ENCODE results near the gene COL5A1. TPM values are rescaled to one million over a fixed set of nuclear protein-coding genes. Genes with fewer than 3 reads are reported as not detected.

The COL5A1 gene
- total and polyA plus RNA-seq, 2 donors (not counting 1 experiment from before 2014, with no cell fraction given) = 72.8 to 109 TPM

DNA sequence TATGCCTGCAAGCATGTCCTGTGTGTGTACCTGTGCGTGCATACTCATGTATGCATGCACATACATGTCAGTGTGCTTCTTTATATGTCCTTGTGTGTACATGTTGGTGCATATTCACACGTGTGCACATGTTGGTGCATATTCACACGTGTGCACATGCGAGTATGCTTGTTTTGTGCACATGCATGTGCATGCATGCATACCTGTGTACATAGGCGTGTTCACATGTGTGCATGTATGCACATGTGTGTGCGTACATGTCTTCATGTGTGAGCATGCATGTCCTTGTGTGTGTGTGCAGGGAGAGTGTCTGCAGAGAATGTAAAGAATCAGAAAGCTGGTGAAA lies 166.8 kb downstream of the COL5A1 start:
- Histone ChIP-seq H3K9ac (ENCODE audit: insufficient read depth, low read length) (no peak overlapping the region), H3K27me3 (ENCODE audit: control insufficient read depth, insufficient read depth, low read length) (no peaks in the 10 kb centered on the region), H3K4me1 (ENCODE audit: control insufficient read depth, extremely low read depth, insufficient read depth, low read length) (peaks cover 7% of the 10 kb centered on the region), H3K27ac (ENCODE audit: insufficient read depth, low read length) (no peak overlapping the region), H3K4me3 (replicated peaks in 1 of 4; ENCODE audit: control extremely low read depth in 1 of 4, insufficient read depth in 1 of 4, low read depth in 3 of 4, low read length in 4 of 4) (no peak overlapping the region), H3K79me2 (ENCODE audit: control insufficient read depth, insufficient read depth, low read length) (no peaks in the 10 kb centered on the region), H3K4me2 (ENCODE audit: extremely low read depth, insufficient read depth, low read length) (no peak overlapping the region), H4K20me1 (ENCODE audit: control insufficient read depth, extremely low read depth, insufficient read depth, low read length) (no peaks in the 10 kb centered on the region), H3K9me3 (ENCODE audit: control insufficient read depth, insufficient read depth, low read depth, low read length) (no peaks in the 10 kb centered on the region), H3K36me3 (ENCODE audit: control insufficient read depth, insufficient read depth, low read length) (peaks cover 35% of the 10 kb centered on the region), H2AFZ (ENCODE audit: low read length) (no peak overlapping the region)
- DNase-seq (ENCODE audit: low read depth in 2 of 2) = no peak
- TF ChIP-seq EZH2 (IDR thresholded peaks at IDR 0.05; ENCODE audit: low read length, missing control alignments) = no peak
- TF ChIP-seq, protein P1, sequence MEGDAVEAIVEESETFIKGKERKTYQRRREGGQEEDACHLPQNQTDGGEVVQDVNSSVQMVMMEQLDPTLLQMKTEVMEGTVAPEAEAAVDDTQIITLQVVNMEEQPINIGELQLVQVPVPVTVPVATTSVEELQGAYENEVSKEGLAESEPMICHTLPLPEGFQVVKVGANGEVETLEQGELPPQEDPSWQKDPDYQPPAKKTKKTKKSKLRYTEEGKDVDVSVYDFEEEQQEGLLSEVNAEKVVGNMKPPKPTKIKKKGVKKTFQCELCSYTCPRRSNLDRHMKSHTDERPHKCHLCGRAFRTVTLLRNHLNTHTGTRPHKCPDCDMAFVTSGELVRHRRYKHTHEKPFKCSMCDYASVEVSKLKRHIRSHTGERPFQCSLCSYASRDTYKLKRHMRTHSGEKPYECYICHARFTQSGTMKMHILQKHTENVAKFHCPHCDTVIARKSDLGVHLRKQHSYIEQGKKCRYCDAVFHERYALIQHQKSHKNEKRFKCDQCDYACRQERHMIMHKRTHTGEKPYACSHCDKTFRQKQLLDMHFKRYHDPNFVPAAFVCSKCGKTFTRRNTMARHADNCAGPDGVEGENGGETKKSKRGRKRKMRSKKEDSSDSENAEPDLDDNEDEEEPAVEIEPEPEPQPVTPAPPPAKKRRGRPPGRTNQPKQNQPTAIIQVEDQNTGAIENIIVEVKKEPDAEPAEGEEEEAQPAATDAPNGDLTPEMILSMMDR (conservative IDR thresholded peaks at IDR 0.05 in 1 of 2, IDR thresholded peaks at IDR 0.05 in 1 of 2; ENCODE audit: low read depth in 1 of 2, low read length in 2 of 2) = no peak

DNA sequence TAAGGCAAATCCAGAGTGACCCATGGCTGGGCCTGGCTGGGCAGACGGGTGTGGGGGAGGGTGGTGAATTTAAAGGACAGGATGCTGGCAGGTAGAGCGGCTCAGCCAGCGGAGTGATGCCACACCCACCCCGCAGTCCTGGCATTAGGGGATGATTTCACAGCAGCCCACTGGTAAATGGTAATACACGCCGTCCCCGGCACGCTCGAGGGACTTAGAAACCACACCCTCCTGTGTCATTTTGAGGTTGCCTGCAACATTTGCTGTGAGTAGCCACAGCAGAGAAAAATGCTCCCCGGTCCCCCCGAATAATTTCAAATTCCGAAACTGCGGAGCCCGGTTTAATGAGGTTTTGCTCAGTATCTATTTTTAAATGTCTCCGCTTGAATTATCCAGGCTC lies 167.7 kb downstream of the COL5A1 start:
- H3K27me3 ChIP-seq (ENCODE audit: control insufficient read depth, insufficient read depth, low read length) = no peaks in the 10 kb centered on the region
- peaks cover 7% of the 10 kb centered on the region for H3K4me1 ChIP-seq (ENCODE audit: control insufficient read depth, extremely low read depth, insufficient read depth, low read length)
- TF ChIP-seq EZH2 (IDR thresholded peaks at IDR 0.05; ENCODE audit: low read length, missing control alignments) = no peak
- TF ChIP-seq, protein P1 (conservative IDR thresholded peaks at IDR 0.05 in 1 of 2, IDR thresholded peaks at IDR 0.05 in 1 of 2; ENCODE audit: low read depth in 1 of 2, low read length in 2 of 2) = no peak
- H3K79me2 ChIP-seq (ENCODE audit: control insufficient read depth, insufficient read depth, low read length) = no peaks in the 10 kb centered on the region
- no peaks in the 10 kb centered on the region for H3K9me3 ChIP-seq (ENCODE audit: control insufficient read depth, insufficient read depth, low read depth, low read length)
- H3K36me3 ChIP-seq (ENCODE audit: control insufficient read depth, insufficient read depth, low read length) = peaks cover 41% of the 10 kb centered on the region
- H2AFZ ChIP-seq (ENCODE audit: low read length) = no peak overlapping the region
- H3K4me2 ChIP-seq (ENCODE audit: extremely low read depth, insufficient read depth, low read length) = no peak overlapping the region
- DNase-seq (ENCODE audit: low read depth in 2 of 2) = no peak
- H3K27ac ChIP-seq (ENCODE audit: insufficient read depth, low read length) = no peak overlapping the region
- no peak overlapping the region for H3K4me3 ChIP-seq (replicated peaks in 1 of 4; ENCODE audit: control extremely low read depth in 1 of 4, insufficient read depth in 1 of 4, low read depth in 3 of 4, low read length in 4 of 4)
- no peaks in the 10 kb centered on the region for H4K20me1 ChIP-seq (ENCODE audit: control insufficient read depth, extremely low read depth, insufficient read depth, low read length)
- H3K9ac ChIP-seq (ENCODE audit: insufficient read depth, low read length) = no peak overlapping the region

DNA sequence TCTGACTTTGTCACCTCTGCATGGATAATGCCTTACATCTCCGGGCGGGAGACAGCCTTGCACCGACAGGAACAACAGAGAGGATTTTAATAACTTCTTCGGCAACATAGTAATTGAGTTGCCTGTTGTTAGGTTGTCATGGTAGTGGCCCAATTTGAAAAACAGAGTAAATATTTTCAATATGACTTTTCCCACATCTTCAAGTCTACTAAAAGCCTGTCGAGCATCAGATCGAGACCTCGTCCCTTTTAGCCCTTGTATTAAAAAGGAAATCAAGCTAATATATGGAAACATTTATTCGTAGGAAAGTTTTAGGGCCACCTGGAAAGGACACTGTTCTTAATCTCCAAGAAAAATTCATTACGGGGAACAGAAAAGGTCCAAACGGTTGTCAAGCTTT lies 168.2 kb downstream of the COL5A1 start:
- TF ChIP-seq EZH2 (IDR thresholded peaks at IDR 0.05; ENCODE audit: low read length, missing control alignments) = no peak
- TF ChIP-seq, protein P1 (conservative IDR thresholded peaks at IDR 0.05 in 1 of 2, IDR thresholded peaks at IDR 0.05 in 1 of 2; ENCODE audit: low read depth in 1 of 2, low read length in 2 of 2) = no peak
- Histone ChIP-seq H3K4me1 (ENCODE audit: control insufficient read depth, extremely low read depth, insufficient read depth, low read length) (peaks cover 7% of the 10 kb centered on the region), H3K4me3 (replicated peaks in 1 of 4; ENCODE audit: control extremely low read depth in 1 of 4, insufficient read depth in 1 of 4, low read depth in 3 of 4, low read length in 4 of 4) (no peak overlapping the region), H3K27me3 (ENCODE audit: control insufficient read depth, insufficient read depth, low read length) (no peaks in the 10 kb centered on the region), H3K9me3 (ENCODE audit: control insufficient read depth, insufficient read depth, low read depth, low read length) (no peaks in the 10 kb centered on the region), H4K20me1 (ENCODE audit: control insufficient read depth, extremely low read depth, insufficient read depth, low read length) (no peaks in the 10 kb centered on the region), H3K27ac (ENCODE audit: insufficient read depth, low read length) (no peak overlapping the region), H3K9ac (ENCODE audit: insufficient read depth, low read length) (no peak overlapping the region), H3K79me2 (ENCODE audit: control insufficient read depth, insufficient read depth, low read length) (no peaks in the 10 kb centered on the region), H3K4me2 (ENCODE audit: extremely low read depth, insufficient read depth, low read length) (no peak overlapping the region), H2AFZ (ENCODE audit: low read length) (no peak overlapping the region), H3K36me3 (ENCODE audit: control insufficient read depth, insufficient read depth, low read length) (peaks cover 39% of the 10 kb centered on the region)
- no peak for DNase-seq (ENCODE audit: low read depth in 2 of 2)

Measured in fibroblast of lung (primary cell).